ENCODE data around the gene ACHE.

Gene ACHE

GRCh38 chr7:100897772-100898454 lies 2.2 kb upstream of the ACHE start:
- DNase-seq (ENCODE audit: low read depth in 1 of 2, low spot score in 1 of 2): no peak

- DNase-seq (ENCODE audit: low read depth in 1 of 2, low spot score in 1 of 2): no peak
Measured at GRCh38 chr7:100896732-100897608, 1.3 kb upstream of the ACHE start.

DNA sequence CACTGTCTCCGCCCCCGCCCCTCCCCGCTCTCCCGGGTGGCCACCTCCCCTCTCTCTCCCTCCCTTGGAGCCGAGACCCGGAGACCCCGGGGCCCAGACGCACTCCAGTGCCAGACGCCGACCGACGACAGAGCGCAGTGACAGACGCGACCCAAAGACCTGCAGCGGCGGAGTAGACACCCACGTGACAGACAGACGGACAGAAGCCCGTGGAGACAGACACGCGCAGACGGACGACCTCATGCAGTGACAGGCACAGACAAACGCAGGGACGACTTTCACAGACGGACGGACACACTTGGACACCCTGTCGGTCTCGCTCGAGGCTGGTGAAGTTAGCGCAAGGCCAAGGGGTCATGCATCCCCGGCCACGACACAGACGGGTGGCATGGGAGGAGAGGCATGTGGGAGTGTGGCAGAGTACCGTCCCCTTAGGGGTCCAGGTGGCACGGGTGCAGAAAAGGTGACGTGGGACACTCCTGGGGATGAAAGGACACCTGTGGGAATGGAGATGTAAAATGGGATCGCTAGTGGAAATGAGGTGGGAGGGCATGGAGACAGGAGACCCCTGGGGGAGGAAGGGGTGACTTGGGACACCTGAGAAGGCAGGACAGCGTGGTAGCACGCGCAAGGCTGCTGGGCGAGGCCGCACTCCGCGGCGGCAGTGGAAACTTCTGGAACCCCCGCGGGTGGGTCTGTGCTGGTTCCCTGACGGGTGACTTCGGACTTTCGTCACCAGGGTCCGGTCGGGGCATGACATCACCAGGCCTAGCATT lies 456 bp upstream of the ACHE start:
- no peak for DNase-seq (ENCODE audit: low read depth in 1 of 2, low spot score in 1 of 2)

- no peak for DNase-seq (ENCODE audit: low read depth in 1 of 2, low spot score in 1 of 2)
Measured at GRCh38 chr7:100894860-100895700, 608 bp downstream of the ACHE start.

GRCh38 chr7:100893910-100894721 lies 1.6 kb downstream of the ACHE start:
- no peak for DNase-seq (ENCODE audit: low read depth in 1 of 2, low spot score in 1 of 2)

DNA sequence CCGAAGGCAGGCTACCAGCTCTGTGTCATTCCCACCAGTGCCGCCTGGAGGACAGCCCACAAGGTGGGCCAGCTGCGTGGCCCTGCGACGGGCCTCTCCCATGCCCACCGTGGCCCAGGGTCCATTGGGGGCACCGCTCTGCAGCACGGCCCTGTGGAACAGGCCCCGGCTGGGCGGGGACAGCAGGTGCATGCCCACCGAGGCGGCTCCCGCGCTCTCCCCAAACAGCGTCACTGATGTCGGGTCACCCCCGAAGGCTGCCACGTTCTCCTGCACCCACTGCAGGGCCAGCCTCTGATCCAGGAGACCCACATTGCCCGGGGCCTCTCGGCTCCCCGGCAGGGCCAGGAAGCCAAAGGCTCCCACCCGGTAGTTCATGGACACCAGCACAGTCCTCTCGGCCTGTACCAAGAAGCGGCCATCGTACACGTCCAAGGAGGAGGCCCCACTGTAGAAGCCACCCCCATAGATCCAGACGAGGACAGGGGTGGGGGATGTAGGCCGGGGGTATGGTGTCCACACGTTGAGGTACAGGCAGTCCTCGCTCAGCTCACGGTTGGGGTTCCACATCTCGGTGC lies 2.3 kb downstream of the ACHE start:
- no peak for DNase-seq (ENCODE audit: low read depth in 1 of 2, low spot score in 1 of 2)

DNA sequence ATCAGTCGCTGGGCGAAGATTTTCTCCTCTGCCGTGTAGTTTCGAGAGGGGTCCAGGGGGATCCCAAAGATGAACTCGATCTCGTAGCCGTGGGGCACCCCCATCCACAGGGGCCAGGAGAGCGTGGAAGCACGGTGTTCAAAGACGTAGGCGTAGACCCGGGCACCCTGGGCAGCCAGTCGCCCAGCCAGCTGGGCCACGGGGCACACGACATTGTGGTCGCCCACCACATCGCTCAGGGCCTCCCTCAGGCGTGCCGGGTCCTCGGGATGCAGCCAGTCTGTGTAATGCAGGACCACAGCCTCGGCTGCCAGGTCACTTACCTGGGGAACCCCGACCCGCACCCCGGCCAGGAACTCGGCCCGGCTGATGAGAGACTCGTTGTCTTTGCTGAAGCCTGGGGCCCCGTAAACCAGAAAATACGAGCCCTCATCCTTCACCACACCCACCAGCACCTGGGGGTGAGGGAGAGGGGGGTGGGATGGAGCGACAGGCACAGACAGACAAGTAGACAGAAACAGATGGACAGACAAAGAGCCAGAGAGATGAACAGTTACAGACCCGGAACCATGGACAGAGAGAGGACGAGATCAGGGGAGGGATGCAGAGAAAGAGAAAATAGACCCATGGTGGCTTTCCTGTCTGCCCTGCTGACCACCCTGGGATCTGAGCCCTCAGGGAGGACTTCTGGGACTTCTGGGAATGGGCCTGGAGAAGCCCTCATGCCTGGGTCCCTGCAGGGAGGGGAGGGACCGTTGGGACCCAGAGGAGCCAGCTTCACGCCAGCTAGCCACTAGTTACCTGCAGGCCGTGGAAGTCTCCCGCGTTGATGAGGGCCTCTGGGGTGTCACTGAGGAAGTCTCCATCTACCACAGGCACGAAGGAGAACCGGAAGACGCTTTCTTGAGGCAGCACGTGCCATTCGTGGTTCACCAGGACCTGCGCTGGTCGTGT lies 3.0 kb downstream of the ACHE start:
- no peak for DNase-seq (ENCODE audit: low read depth in 1 of 2, low spot score in 1 of 2)

DNA sequence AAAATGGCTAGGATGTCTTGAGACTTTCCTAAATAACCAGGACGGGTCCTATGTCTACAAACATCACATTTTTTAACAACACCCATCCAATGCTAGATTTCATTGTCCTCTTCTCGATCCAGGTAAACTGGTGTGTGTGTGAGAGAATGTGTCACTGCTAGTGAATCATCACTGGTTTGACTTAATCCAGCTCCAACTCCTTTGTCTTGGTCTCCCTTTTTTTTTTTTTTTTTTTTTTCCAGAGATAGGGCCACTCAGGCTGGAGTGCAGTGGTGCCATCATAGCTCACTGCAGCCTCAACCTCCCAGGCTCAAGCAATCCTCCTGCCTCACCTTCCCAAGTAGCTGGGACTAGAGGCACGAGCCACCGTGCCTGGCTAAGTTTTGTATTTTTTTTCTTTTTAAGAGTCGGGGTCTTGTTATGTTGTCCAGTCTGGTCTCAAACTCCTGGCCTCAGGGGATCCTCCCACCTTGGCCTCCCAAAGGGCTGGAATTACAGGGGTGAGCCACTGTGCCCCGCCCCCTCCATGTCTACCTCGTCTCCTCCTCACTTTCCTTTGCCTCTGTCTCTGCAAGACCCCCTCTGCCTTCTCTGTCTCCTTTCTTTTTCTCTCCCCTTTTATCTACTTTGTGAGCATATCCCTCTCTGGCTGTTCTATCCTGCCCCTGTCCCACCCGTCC lies 4.0 kb downstream of the ACHE start:
- DNase-seq (ENCODE audit: low read depth in 1 of 2, low spot score in 1 of 2): no peak

DNA sequence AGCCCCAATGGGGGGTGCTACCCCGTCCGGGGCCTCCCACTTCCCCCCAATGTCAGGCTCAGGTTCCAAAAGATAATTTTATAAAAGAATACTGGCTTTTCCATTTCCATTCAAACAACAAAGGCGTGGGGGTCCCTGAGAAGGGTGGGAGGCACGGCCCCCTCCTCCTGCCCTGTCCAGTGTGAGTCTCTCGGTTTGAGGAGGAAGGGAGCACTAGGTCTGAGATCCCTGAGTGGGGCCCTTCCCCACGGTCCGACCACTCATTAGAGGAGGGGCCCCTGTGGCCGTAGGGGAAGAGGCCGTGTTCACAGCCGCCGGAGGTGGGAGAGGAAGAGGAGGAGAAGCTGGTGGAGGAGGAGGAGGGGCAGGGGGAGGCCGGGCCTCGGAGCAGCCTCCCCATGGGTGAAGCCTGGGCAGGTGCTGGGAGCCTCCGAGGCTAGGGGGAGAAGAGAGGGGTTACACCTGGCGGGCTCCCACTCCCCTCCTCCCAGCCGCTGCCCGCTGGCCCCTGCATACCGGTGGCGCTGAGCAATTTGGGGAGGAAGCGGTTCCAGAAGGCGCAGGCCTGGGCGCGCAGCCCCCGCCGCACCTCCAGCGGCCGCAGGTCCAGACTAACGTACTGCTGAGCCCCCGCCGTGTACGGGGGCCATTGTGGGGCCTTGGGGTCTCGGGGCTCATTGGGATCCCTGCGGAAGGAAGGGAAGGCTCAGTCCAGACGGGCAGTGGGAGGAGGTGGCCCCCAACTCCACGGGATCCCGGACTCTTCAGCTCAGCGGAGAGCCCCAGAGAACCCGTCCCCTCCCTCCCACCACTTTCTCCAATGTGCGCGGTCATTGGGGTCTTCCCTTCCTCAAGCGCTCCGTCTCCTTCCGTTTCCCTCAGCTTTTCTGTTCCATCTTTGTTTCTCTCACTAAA lies 4.8 kb downstream of the ACHE start:
- no peak for DNase-seq (ENCODE audit: low read depth in 1 of 2, low spot score in 1 of 2)

DNA sequence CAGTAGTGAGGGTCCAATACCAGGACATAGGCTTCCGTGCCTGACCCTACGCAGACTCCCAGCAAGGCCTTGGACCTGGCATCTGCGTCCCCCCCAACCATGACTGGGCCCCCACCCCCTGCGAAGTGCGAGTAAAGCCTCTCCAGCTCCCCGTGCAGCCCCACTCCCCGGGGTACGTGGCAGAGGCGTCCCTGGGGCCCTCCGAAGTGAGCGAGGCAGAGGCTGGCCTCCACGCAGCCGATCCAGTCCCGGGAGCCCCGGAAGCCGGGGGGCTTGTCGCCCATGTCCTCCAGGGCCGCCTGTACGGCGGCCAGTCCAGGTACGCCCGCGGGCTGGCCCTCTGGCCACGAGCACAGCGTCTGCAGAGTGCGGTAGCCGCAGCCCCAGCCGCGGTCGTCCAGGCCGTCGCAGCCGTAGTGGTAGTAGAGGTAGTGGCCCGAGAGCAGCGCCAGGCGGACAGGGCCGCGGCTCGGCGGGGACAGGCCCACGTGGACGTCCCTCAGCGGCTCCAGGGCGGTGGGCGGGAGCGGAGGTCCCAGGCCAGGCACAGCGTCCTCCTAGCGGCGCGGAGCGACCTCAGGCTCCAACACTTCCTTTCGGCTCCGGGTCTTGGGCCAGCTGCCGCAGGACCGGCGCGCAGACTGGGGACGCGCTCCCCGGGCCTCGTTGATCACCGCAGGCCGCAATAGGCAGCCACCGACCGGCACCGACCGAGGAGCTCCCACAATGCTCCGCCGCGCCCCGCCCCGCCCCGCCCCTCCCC lies 6.5 kb downstream of the ACHE start, which contains the start of gene UFSP1:
Gene UFSP1, minus strand, starts transcription at position 728 of the 763 bp plus-strand sequence. Its CDS starts 444 bp downstream, at position 284.
- DNase-seq (ENCODE audit: low read depth in 1 of 2, low spot score in 1 of 2): no peak

- no peak for DNase-seq (ENCODE audit: low read depth in 1 of 2, low spot score in 1 of 2)
Measured at GRCh38 chr7:100888291-100888987, 7.2 kb downstream of the ACHE start.

GRCh38 chr7:100887516-100888290 lies 8.0 kb downstream of the ACHE start:
- DNase-seq (ENCODE audit: low read depth in 1 of 2, low spot score in 1 of 2): no peak

DNA sequence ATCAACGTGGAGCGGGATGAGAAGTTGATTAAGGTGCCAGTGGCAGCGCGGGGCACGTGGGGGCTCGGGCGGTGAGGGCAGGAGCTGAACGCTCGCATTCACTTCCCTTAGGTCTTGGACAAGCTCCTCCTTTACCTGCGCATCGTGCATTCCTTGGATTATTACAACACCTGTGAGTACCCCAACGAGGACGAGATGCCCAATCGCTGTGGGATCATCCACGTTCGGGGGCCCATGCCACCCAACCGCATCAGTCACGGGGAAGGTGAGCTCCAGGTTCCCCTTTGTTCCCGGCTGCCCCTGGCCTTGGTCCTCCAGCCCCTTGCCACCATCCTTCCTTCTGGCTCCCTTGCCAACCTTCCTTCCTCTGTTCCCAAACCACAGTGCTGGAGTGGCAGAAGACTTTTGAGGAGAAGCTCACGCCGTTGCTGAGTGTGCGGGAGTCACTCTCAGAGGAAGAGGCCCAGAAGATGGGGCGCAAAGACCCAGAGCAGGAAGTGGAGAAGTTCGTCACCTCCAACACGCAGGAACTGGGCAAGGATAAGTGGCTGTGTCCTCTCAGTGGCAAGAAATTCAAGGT lies 8.7 kb downstream of the ACHE start:
- no peak for DNase-seq (ENCODE audit: low read depth in 1 of 2, low spot score in 1 of 2)

Measured in activated T-helper 1 cell treated with anti-CD3 and anti-CD28 coated beads, Interleukin-2, amount 50 U/mL, for 16 hours (primary cell).